CD4-positive, alpha-beta T cell treated with Interferon alpha-2 for 1 hour (primary cell): Measurements from ENCODE around the gene ZNF385B.
"Not testable (repeated sequence)": the region's sequence is repeated elsewhere in the genome, so short reads cannot be mapped to it uniquely, and the experiment has no call there.

Experiments used
- DNase-seq, 2 donors: peaks; one replicate each; pipeline ENCODE4 v3.0.0-alpha.2; 2020 to 2022

The ZNF385B gene

GRCh38 chr2:179861416-179862067 is at the start of gene ZNF385B:
ZNF385B (minus strand) TSS chr2:179861612.
- DNase-seq = no peak

- no peak for DNase-seq
These were observed 49.3 kb upstream of the ZNF385B start for GRCh38 chr2:179910735-179911113.

- DNase-seq = no peak
These were observed 48.7 kb upstream of the ZNF385B start for GRCh38 chr2:179909845-179910734.

- no peak for DNase-seq
These were observed 39.2 kb upstream of the ZNF385B start for GRCh38 chr2:179900655-179901054.

- no peak for DNase-seq
These were observed 38.3 kb upstream of the ZNF385B start for GRCh38 chr2:179899666-179900065.

- DNase-seq = no peak
These were observed 37.5 kb upstream of the ZNF385B start for GRCh38 chr2:179898873-179899272.

- DNase-seq = no peak
These were observed 32.2 kb upstream of the ZNF385B start for GRCh38 chr2:179893616-179894015.

- DNase-seq = no peak
These were observed 29.8 kb upstream of the ZNF385B start for GRCh38 chr2:179891237-179891636.

- no peak for DNase-seq
These were observed 29.3 kb upstream of the ZNF385B start for GRCh38 chr2:179890666-179891065.

GRCh38 chr2:179888642-179889041 is 27.2 kb upstream of the ZNF385B start:
- DNase-seq = not testable (repeated sequence)

GRCh38 chr2:179884193-179884592 is 22.8 kb upstream of the ZNF385B start:
- no peak for DNase-seq

- no peak for DNase-seq
These were observed 21.7 kb upstream of the ZNF385B start for GRCh38 chr2:179882851-179883806.

GRCh38 chr2:179877601-179878364 is 16.4 kb upstream of the ZNF385B start:
- no peak for DNase-seq

- DNase-seq = no peak
These were observed 14.9 kb upstream of the ZNF385B start for GRCh38 chr2:179876266-179876665.

GRCh38 chr2:179875864-179876263 is 14.5 kb upstream of the ZNF385B start:
- DNase-seq = no peak

GRCh38 chr2:179862898-179863458 is 1.6 kb upstream of the ZNF385B start:
- no peak for DNase-seq

- DNase-seq = no peak
These were observed 391 bp downstream of the ZNF385B start for GRCh38 chr2:179861027-179861415.

GRCh38 chr2:179860255-179861026 is 971 bp downstream of the ZNF385B start:
- DNase-seq = no peak

- DNase-seq = no peak
These were observed 1.9 kb downstream of the ZNF385B start for GRCh38 chr2:179859523-179859922.

- no peak for DNase-seq
These were observed 4.2 kb downstream of the ZNF385B start for GRCh38 chr2:179857236-179857635.

- DNase-seq = no peak
These were observed 5.2 kb downstream of the ZNF385B start for GRCh38 chr2:179856205-179856604.
